A549 (cell line): Measurements from ENCODE around the gene MAN1A2.

Experiments
- CTCF ChIP-seq: fragments of >200 bp; sonication (Bioruptor Twin); formaldehyde crosslinking; IDR thresholded peaks from 3 replicates; pipeline ENCODE4 v1.5.1; 2016
- JUNB ChIP-seq: fragments of >200 bp; sonication (Bioruptor Twin); formaldehyde crosslinking; IDR thresholded peaks from 2 replicates; pipeline ENCODE4 v1.6.1; 2016

- no peak for TF ChIP-seq JUNB
- TF ChIP-seq CTCF, result no peak
Measured at GRCh38 chr1:117389284-117389683, 22.0 kb downstream of the MAN1A2 start.
